PC-9 (cell line): ENCODE measurements around the gene STAT4. TPM values are rescaled to one million over a fixed set of nuclear protein-coding genes. Genes with fewer than 3 reads are reported as not detected.

Experiments
- BruUV-seq: library from RNA; stranded (reverse); fragments of 400-500 nt; replicated peaks from 2 replicates; lab custom pipeline; 2021; lab: Mats Ljungman, UMichigan
- CTCF ChIA-PET: fragments of 300-600 bp; sonication (Branson Sonifier 250); formaldehyde crosslinking; loops from one replicate; lab custom pipeline; 2022; ENCODE audit warnings: antibody characterized with exemption; lab: Charles Lee
- POLR2A ChIA-PET: fragments of 300-600 bp; sonication (Branson Sonifier 250); formaldehyde crosslinking; loops from one replicate; lab custom pipeline; 2022; ENCODE audit warnings: antibody characterized with exemption; ENCODE audit not compliant: unreplicated experiment; lab: Charles Lee
- DNase-seq, 2 experiments: peaks; one replicate each; pipeline versions ENCODE4 v3.0.0 to v3.0.0-alpha.2; 2015 to 2022; ENCODE audit warnings: mixed read lengths in 1 of 2
- H2AFZ ChIP-seq: fragments of 200-600 bp; sonication (generic); 2 replicates; pipeline ENCODE4 v1.8.1; 2017; ENCODE audit warnings: antibody characterized with exemption
- H3F3A ChIP-seq: fragments of 200-600 bp; sonication (generic); 2 replicates; pipeline ENCODE4 v1.8.1; 2017; ENCODE audit warnings: antibody characterized with exemption, mild to moderate bottlenecking, low read depth; ENCODE audit not compliant: insufficient read depth
- H3K27ac ChIP-seq: fragments of 200-600 bp; sonication (generic); 2 replicates; pipeline ENCODE4 v1.6.1; 2016; ENCODE audit warnings: mixed run types
- H3K27me3 ChIP-seq: fragments of 200-600 bp; sonication (generic); 2 replicates; pipeline ENCODE4 v1.6.1; 2016; ENCODE audit warnings: low read depth, mixed run types; ENCODE audit not compliant: insufficient read depth
- H3K36me3 ChIP-seq: fragments of 200-600 bp; sonication (generic); 2 replicates; pipeline ENCODE4 v1.6.1; 2016; ENCODE audit warnings: low read depth, mixed run types
- H3K4me1 ChIP-seq: fragments of 200-600 bp; sonication (generic); replicated peaks from 2 replicates; pipeline ENCODE4 v1.6.1; 2016; ENCODE audit warnings: mixed run types; ENCODE audit not compliant: insufficient read depth
- H3K4me2 ChIP-seq: fragments of 200-600 bp; sonication (generic); 2 replicates; pipeline ENCODE4 v1.6.1; 2017; ENCODE audit warnings: mixed run types
- H3K4me3 ChIP-seq: fragments of 200-600 bp; sonication (generic); 2 replicates; pipeline ENCODE4 v1.6.1; 2016; ENCODE audit warnings: mixed run types
- H3K79me2 ChIP-seq: fragments of 200-600 bp; sonication (generic); 2 replicates; pipeline ENCODE4 v1.6.1; 2017; ENCODE audit warnings: low read depth, mixed run types
- H3K9me2 ChIP-seq: fragments of 200-600 bp; sonication (generic); 2 replicates; pipeline ENCODE4 v1.8.1; 2017; ENCODE audit warnings: mild to moderate bottlenecking; ENCODE audit not compliant: insufficient read depth
- H3K9me3 ChIP-seq: fragments of 200-600 bp; sonication (generic); 2 replicates; pipeline ENCODE4 v1.8.1; 2016; ENCODE audit warnings: low read depth; ENCODE audit not compliant: insufficient read depth
- H4K20me1 ChIP-seq: fragments of 200-600 bp; sonication (generic); 2 replicates; pipeline ENCODE4 v1.8.1; 2017; ENCODE audit not compliant: insufficient read depth
- EZH2 ChIP-seq: fragments of 200-600 bp; sonication (generic); IDR thresholded peaks from 2 replicates; pipeline ENCODE4 v1.8.0; 2017; ENCODE audit warnings: antibody characterized with exemption, low read depth
- intact Hi-C: fragments of 100-400 bp; cut with micrococcal nuclease; formaldehyde crosslinking; loops from one replicate; pipeline ENCODE4 v1.10.0; 2022; ENCODE audit not compliant: unreplicated experiment
- total RNA-seq: library from RNA; stranded (reverse); gene quantifications from 2 replicates; pipeline ENCODE4 v1.2.3, GENCODE V29; 2021
- TF ChIP-seq, protein P1 (sequence below): fragments of 200-600 bp; sonication (generic); conservative IDR thresholded peaks from 2 replicates; pipeline ENCODE4 v1.6.1; 2017; ENCODE audit warnings: mixed run types, antibody characterized with exemption, mild to moderate bottlenecking, moderate library complexity

The STAT4 gene
- total RNA-seq, 1 experiment from 2014 or later = 0.70 TPM

DNA sequence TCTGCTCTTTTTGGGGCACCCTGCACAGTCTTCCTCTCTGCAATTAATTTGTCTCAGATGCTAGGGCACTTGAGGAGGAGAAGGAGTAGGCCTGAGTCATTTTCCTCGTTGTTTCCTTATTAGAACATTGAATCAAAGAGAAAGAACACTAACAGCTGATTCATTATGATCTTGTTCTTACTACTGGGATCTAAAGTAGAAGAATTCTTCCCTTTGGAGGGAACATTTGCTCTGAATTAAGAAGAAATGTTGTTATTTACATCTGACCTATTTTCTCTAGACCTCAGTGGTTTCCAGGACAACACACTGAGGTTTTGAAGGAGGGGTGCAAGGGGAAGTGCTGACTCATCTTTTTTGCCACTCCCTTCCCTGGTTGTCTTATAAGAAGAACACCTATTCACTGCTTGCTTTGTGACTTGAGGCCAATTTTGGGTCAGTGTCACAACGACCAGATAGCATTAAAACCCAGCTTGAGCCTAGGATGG lies 112.5 kb downstream of the STAT4 start:
- TF ChIP-seq, protein P1, sequence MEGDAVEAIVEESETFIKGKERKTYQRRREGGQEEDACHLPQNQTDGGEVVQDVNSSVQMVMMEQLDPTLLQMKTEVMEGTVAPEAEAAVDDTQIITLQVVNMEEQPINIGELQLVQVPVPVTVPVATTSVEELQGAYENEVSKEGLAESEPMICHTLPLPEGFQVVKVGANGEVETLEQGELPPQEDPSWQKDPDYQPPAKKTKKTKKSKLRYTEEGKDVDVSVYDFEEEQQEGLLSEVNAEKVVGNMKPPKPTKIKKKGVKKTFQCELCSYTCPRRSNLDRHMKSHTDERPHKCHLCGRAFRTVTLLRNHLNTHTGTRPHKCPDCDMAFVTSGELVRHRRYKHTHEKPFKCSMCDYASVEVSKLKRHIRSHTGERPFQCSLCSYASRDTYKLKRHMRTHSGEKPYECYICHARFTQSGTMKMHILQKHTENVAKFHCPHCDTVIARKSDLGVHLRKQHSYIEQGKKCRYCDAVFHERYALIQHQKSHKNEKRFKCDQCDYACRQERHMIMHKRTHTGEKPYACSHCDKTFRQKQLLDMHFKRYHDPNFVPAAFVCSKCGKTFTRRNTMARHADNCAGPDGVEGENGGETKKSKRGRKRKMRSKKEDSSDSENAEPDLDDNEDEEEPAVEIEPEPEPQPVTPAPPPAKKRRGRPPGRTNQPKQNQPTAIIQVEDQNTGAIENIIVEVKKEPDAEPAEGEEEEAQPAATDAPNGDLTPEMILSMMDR = no peak
- no peak for TF ChIP-seq EZH2
- Histone ChIP-seq H3K79me2 (no peaks in the 10 kb centered on the region), H3K27ac (peak overlapping the region; percentile 52), H3K9me3 (no peaks in the 10 kb centered on the region), H3K27me3 (no peaks in the 10 kb centered on the region), H3K4me1 (peaks cover 39% of the 10 kb centered on the region), H3K4me3 (no peak overlapping the region), H3F3A (peaks cover 7% of the 10 kb centered on the region; the same call in 1 of the 2 replicates), H3K4me2 (peak overlapping the region; percentile 36), H2AFZ (no peak overlapping the region), H3K36me3 (no peaks in the 10 kb centered on the region), H3K9me2 (no peaks in the 10 kb centered on the region), H4K20me1 (no peaks in the 10 kb centered on the region)
- POLR2A ChIA-PET = interaction anchor here (0.5 kb wide), 1 partner anchor 24 kb away, joined by 3 read pairs; no protein-coding TSS in a partner anchor
- DNase-seq = peak in 1 of 2 experiments; percentile 44
- no TSS peak for BruUV-seq
- CTCF ChIA-PET = interaction anchor here (0.7 kb wide), 1 partner anchor 33 kb away, joined by 3 read pairs; no protein-coding TSS in a partner anchor
- intact Hi-C loops = no loop called here

DNA sequence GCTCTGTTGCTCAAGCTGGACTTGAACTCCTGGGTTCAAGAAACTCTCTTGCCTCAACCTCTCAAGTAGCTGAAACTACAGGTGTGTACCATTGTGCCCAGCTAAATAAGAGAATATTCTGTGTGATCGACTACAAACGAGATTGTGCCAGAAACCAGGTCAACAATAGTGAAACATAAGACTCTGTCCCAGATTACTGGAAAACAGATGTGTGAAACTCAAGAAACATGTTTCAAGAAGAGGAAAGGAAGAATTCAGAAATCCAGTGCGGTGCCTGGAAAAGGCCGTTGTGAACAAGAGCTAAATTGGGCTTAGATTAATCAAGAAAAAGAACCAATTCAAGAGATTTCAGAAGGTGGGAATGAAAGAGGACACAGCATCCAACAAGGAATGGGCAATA lies 113.4 kb downstream of the STAT4 start:
- Histone ChIP-seq H3K27me3 (no peaks in the 10 kb centered on the region), H3K36me3 (no peaks in the 10 kb centered on the region), H3K9me3 (no peaks in the 10 kb centered on the region), H3K4me3 (no peak overlapping the region), H4K20me1 (no peaks in the 10 kb centered on the region), H3K79me2 (no peaks in the 10 kb centered on the region), H3K4me2 (0 out of 2 replicates have a peak overlapping the region, but pooled peaks have one; percentile 36), H3K9me2 (no peaks in the 10 kb centered on the region), H3K27ac (peak overlapping the region; percentile 52), H2AFZ (no peak overlapping the region), H3F3A (peaks cover 7% of the 10 kb centered on the region; the same call in 1 of the 2 replicates), H3K4me1 (peaks cover 34% of the 10 kb centered on the region)
- no peak for DNase-seq
- CTCF ChIA-PET = no interaction called here
- TF ChIP-seq, protein P1 = no peak
- TF ChIP-seq EZH2 = no peak
- intact Hi-C loops = no loop called here
- POLR2A ChIA-PET = no interaction called here
- BruUV-seq = no TSS peak

DNA sequence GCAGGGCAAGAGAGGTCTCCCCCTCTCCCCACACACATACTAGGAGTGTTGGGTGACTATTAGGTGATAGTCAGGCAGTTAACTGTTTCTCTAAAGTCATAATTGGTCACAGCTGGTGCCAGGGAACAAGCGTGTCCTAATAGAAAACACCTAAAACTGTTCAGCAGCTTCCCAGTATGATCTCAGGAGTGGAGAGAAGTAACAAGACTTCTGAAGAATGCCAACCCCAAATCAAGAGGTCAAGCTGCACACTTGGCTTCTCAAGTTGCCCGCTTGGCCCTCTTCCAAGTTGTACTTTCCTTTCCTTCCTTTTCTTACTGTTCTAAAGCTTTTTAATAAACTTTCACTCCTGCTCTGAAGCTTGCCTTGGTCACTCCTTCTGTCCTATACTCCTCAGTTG lies 114.4 kb downstream of the STAT4 start:
- ChIA-PET POLR2A (no interaction called here), CTCF (no interaction called here)
- no TSS peak for BruUV-seq
- Histone ChIP-seq H4K20me1 (no peaks in the 10 kb centered on the region), H3K4me1 (peaks cover 24% of the 10 kb centered on the region), H3K36me3 (no peaks in the 10 kb centered on the region), H3K27me3 (no peaks in the 10 kb centered on the region), H3K79me2 (no peaks in the 10 kb centered on the region), H3K4me2 (no peak overlapping the region), H3F3A (peaks cover 1% of the 10 kb centered on the region; the same call in 1 of the 2 replicates), H2AFZ (no peak overlapping the region), H3K27ac (no peak overlapping the region), H3K9me3 (no peaks in the 10 kb centered on the region), H3K4me3 (no peak overlapping the region), H3K9me2 (no peaks in the 10 kb centered on the region)
- intact Hi-C loops = no loop called here
- DNase-seq = no peak
- no peak for TF ChIP-seq EZH2
- TF ChIP-seq, protein P1 = no peak
